SU-DHL-6 (cell line): ENCODE measurements around the gene SEPTIN10.
"Not testable (repeated sequence)": the region's sequence is repeated elsewhere in the genome, so short reads cannot be mapped to it uniquely, and the experiment has no call there.

Source experiments
- H2AFZ ChIP-seq: fragments of 200-600 bp; sonication (generic); 2 replicates; pipeline ENCODE4 v1.6.1; 2014; ENCODE audit warnings: low read depth, mild to moderate bottlenecking, moderate library complexity, mixed read lengths, antibody characterized with exemption, low read length; ENCODE audit not compliant: severe bottlenecking
- H3F3A ChIP-seq: fragments of 200-600 bp; shearing (Covaris generic); 2 replicates; pipeline ENCODE4 v1.6.0; 2016; ENCODE audit warnings: antibody characterized with exemption, mild to moderate bottlenecking; ENCODE audit not compliant: insufficient read depth
- H3K27ac ChIP-seq: fragments of 200-600 bp; sonication (generic); 2 replicates; pipeline ENCODE4 v1.5.1; 2016; ENCODE audit warnings: low read depth, mild to moderate bottlenecking, low read length, moderate library complexity, mixed read lengths
- H3K27me3 ChIP-seq: fragments of 200-600 bp; sonication (generic), shearing (Covaris generic); 2 replicates; pipeline ENCODE4 v1.6.0; 2014; ENCODE audit warnings: mild to moderate bottlenecking, low read length
- H3K36me3 ChIP-seq: fragments of 200-600 bp; sonication (generic); 2 replicates; pipeline ENCODE4 v1.6.1; 2014; ENCODE audit warnings: mild to moderate bottlenecking, low read length, mixed read lengths
- H3K4me2 ChIP-seq: fragments of 300-600, 200-600 bp; shearing (Covaris generic), sonication (generic); 2 replicates; pipeline ENCODE4 v1.6.0; 2014; ENCODE audit warnings: low read length, low read depth, mild to moderate bottlenecking; ENCODE audit not compliant: poor library complexity, severe bottlenecking
- H3K4me3 ChIP-seq: fragments of 200-600 bp; sonication (generic); 2 replicates; pipeline ENCODE4 v1.5.1; 2014; ENCODE audit warnings: antibody characterized with exemption, low read length, mild to moderate bottlenecking, mixed read lengths; ENCODE audit not compliant: insufficient read depth, poor library complexity, severe bottlenecking
- H3K79me2 ChIP-seq: fragments of 200-600 bp; sonication (generic); 2 replicates; pipeline ENCODE4 v1.6.1; 2014; ENCODE audit warnings: mild to moderate bottlenecking, low read length, moderate library complexity; ENCODE audit not compliant: insufficient read depth
- H3K9ac ChIP-seq: fragments of 200-600 bp; sonication (generic); 2 replicates; pipeline ENCODE4 v1.7.0; 2014; ENCODE audit warnings: mild to moderate bottlenecking, low read length
- H3K9me2 ChIP-seq: fragments of 200-600 bp; sonication (generic); replicated peaks from 2 replicates; pipeline ENCODE4 v1.6.1; 2014; ENCODE audit warnings: low read length; ENCODE audit not compliant: insufficient read depth
- H3K9me3 ChIP-seq: fragments of 200-600 bp; sonication (generic); 2 replicates; pipeline ENCODE4 v1.6.1; 2014; ENCODE audit warnings: low read length, mixed read lengths; ENCODE audit not compliant: insufficient read depth
- H4K20me1 ChIP-seq: fragments of 200-600 bp; sonication (generic); 2 replicates; pipeline ENCODE4 v1.6.1; 2014; ENCODE audit warnings: low read depth, mild to moderate bottlenecking, antibody characterized with exemption, low read length, moderate library complexity, mixed read lengths
- EZH2phosphoT487 ChIP-seq: fragments of 200-600 bp; sonication (generic), shearing (Covaris generic); conservative IDR thresholded peaks from 2 replicates; pipeline ENCODE4 v1.6.1; 2018; ENCODE audit warnings: mild to moderate bottlenecking, antibody characterized with exemption, low read length, moderate library complexity, mixed read lengths
- TF ChIP-seq, protein P1 (sequence below): fragments of 200-600 bp; sonication (generic); IDR thresholded peaks from one replicate; pipeline ENCODE4 v1.5.1; 2017; ENCODE audit warnings: antibody characterized with exemption, mild to moderate bottlenecking, low read length, moderate library complexity; ENCODE audit not compliant: insufficient read depth, poor library complexity, severe bottlenecking

Gene SEPTIN10

DNA sequence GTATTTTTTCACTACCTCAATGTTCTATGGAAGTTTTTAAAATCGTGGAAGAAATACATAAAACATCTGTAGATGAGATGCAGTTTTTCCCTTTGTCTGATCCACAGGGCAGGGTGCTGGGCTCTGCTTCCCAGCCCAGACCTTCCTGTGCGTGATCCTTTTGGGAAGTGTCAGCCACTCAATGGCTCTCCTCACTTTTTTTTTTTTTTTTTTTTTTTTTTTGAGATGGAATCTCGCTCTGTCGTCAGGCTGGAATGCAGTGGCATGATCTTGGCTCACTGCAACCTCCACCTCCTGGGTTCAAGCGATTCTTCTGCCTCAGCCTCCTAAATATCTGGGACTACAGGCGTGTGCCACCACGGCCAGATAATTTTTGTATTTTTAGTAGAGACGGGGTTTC, 33.2 kb upstream of the SEPTIN10 start:
- no peak for TF ChIP-seq EZH2phosphoT487
- TF ChIP-seq, protein P1, sequence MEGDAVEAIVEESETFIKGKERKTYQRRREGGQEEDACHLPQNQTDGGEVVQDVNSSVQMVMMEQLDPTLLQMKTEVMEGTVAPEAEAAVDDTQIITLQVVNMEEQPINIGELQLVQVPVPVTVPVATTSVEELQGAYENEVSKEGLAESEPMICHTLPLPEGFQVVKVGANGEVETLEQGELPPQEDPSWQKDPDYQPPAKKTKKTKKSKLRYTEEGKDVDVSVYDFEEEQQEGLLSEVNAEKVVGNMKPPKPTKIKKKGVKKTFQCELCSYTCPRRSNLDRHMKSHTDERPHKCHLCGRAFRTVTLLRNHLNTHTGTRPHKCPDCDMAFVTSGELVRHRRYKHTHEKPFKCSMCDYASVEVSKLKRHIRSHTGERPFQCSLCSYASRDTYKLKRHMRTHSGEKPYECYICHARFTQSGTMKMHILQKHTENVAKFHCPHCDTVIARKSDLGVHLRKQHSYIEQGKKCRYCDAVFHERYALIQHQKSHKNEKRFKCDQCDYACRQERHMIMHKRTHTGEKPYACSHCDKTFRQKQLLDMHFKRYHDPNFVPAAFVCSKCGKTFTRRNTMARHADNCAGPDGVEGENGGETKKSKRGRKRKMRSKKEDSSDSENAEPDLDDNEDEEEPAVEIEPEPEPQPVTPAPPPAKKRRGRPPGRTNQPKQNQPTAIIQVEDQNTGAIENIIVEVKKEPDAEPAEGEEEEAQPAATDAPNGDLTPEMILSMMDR, result no peak
- Histone ChIP-seq H3K9me3 (no peaks in the 10 kb centered on the region), H3K27me3 (no peaks in the 10 kb centered on the region), H3K36me3 (no peaks in the 10 kb centered on the region), H3F3A (no peaks in the 10 kb centered on the region), H3K79me2 (no peaks in the 10 kb centered on the region), H3K4me3 (no peak overlapping the region), H3K27ac (no peak overlapping the region), H3K9ac (no peak overlapping the region), H3K9me2 (no peaks in the 10 kb centered on the region), H4K20me1 (no peaks in the 10 kb centered on the region), H3K4me2 (no peak overlapping the region), H2AFZ (no peak overlapping the region)

DNA sequence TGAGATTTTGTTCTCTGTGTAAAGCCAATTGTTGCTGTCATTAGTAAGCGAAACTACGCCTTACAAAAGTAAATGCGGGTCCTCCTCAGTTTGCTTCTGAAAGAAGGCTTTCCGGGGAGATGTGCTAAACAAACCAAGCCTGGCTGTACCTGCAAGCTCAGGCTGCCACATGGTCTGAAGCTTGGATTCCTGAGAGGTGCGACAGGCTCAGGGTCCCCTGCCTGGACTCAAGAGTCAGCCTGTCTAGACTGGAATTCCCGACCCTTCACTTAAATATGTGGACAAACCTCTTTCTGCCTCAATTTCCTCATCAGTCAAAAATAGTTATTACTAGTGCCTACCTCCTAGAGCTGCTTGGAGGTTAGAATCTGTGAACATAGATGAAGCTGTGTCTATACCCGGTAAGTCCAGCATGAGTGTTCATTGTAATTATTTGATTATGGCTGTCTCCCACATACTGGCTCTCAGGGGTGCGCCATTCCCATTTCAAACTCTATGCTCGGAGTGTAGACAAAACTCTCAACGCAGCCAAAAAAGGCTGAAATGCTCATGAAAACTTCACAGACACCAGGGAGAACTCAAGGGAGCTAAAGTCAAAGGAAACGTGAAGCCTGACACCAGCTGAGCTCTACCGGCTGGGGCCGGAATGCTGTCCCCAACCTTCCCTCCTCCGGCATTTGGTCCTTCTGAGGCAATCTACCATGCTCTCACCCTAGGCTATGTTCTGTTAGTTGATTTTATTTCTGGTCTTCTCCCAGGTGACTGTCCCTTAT, 31.8 kb upstream of the SEPTIN10 start:
- Histone ChIP-seq H3K27ac (no peak overlapping the region), H3K9ac (no peak overlapping the region), H3K79me2 (no peaks in the 10 kb centered on the region), H3K36me3 (no peaks in the 10 kb centered on the region), H3K9me2 (no peaks in the 10 kb centered on the region), H3K27me3 (no peaks in the 10 kb centered on the region), H3F3A (no peaks in the 10 kb centered on the region), H3K4me2 (no peak overlapping the region), H4K20me1 (no peaks in the 10 kb centered on the region), H2AFZ (no peak overlapping the region), H3K4me3 (no peak overlapping the region), H3K9me3 (no peaks in the 10 kb centered on the region)
- TF ChIP-seq, protein P1, result no peak
- TF ChIP-seq EZH2phosphoT487, result no peak

DNA sequence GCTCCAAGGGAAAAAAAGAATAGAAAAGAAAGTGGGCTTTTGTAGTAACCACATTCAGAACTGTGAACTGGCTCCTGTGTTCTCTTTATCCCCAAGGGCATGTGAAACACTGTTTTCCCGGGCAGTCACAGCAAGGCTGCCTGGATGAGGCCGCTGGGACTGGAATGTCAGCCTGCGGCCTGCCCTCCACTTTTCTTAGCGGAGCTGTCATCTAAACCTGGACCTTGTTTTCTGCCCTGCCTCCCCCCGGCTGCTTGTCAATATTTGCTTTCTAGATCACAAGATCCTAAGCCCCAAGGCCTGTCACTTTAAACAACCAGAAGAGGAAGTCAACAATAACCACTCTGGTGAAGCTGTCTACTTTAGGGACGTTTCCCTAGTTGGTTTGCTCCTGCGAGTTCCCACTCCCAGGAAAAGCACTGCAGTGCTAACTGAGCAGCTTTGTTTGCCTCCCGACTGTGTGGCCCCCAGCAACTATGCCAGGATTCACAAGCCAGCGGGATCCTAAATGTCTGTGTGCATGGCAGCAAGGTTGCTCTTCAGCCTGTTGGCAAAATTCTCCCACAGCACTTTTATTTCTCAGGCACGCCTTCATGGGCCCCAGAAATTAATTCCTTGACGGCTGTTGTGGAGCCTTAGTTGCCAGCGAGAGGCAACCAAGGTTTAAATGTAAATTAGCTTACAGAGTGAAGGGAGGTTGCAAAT, 31.0 kb upstream of the SEPTIN10 start:
- Histone ChIP-seq H3K79me2 (no peaks in the 10 kb centered on the region), H3K4me2 (no peak overlapping the region), H3K9me2 (no peaks in the 10 kb centered on the region), H3K9ac (no peak overlapping the region), H3F3A (no peaks in the 10 kb centered on the region), H3K27me3 (no peaks in the 10 kb centered on the region), H3K27ac (no peak overlapping the region), H3K36me3 (no peaks in the 10 kb centered on the region), H4K20me1 (no peaks in the 10 kb centered on the region), H3K4me3 (no peak overlapping the region), H3K9me3 (no peaks in the 10 kb centered on the region), H2AFZ (no peak overlapping the region)
- TF ChIP-seq, protein P1, result no peak
- no peak for TF ChIP-seq EZH2phosphoT487

DNA sequence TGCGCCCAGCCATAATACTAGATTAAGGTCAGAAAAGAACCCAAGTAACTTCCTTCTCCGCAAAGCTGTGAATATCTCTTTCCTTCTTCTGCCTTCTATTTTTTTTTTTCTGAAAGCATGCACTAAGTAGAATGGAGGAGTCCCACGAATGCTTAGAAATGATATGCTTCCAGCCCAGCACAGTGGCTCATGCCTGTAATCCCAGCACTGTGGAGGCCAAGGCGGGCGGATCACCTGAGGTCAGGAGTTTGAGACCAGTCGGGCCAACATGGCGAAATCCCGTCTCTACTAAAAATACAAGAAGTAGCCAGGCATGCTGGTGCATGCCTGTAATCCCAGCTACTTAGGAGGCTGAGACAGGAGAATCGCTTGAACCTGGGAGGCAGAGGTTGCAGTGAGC, 26.2 kb upstream of the SEPTIN10 start:
- not testable (repeated sequence) for H2AFZ ChIP-seq, H3K79me2 ChIP-seq, H3K27ac ChIP-seq, H3F3A ChIP-seq, H3K36me3 ChIP-seq, H3K27me3 ChIP-seq, H3K9ac ChIP-seq, H3K9me2 ChIP-seq, H3K4me2 ChIP-seq, H4K20me1 ChIP-seq, H3K4me3 ChIP-seq, H3K9me3 ChIP-seq
